Endothelial cell of umbilical vein (primary cell): ENCODE results near the gene PRDM2. TPM values are rescaled to one million over a fixed set of nuclear protein-coding genes. Genes with fewer than 3 reads are reported as not detected.

ENCODE experiments used
- BruUV-seq: library from RNA; stranded (reverse); fragments of 400-500 nt; replicated peaks from 2 replicates; lab custom pipeline; 2021; lab: Mats Ljungman, UMichigan
- CTCF ChIA-PET: fragments of 300-600, 350-600 bp; sonication (Branson Sonifier 250); formaldehyde crosslinking; loops from one replicate; lab custom pipeline; 2021; ENCODE audit warnings: antibody characterized with exemption, inconsistent platforms; lab: Charles Lee
- POLR2A ChIA-PET: fragments of 300-600, 350-600 bp; sonication (Branson Sonifier 250); formaldehyde crosslinking; loops from one replicate; lab custom pipeline; 2021; ENCODE audit warnings: antibody characterized with exemption, inconsistent platforms; lab: Charles Lee
- DNase-seq: peaks from one replicate; pipeline ENCODE4 v3.0.0-alpha.2; 2011; ENCODE audit warnings: low read depth, low spot score
- FAIRE-seq: peaks from 2 replicates; lab custom pipeline; 2011; peaks lifted over from hg19 to GRCh38; lab: Jason Lieb, UNC
- H2AFZ ChIP-seq: 2 replicates; pipeline ENCODE4 v1.6.0; 2012; ENCODE audit warnings: low read depth, low read length, control low read depth, inconsistent platforms
- H3K27ac ChIP-seq: 2 replicates; pipeline ENCODE4 v1.5.1; 2011; ENCODE audit warnings: low read depth, mild to moderate bottlenecking, control low read depth, low read length, moderate library complexity; ENCODE audit not compliant: insufficient read depth
- H3K27me3 ChIP-seq, 2 experiments: 2 replicates each; pipeline versions ENCODE4 v1.6.0 to v1.6.1; 2011; ENCODE audit warnings: low read length in 2 of 2, mixed read lengths in 1 of 2; ENCODE audit not compliant: control insufficient read depth in 2 of 2, insufficient read depth in 2 of 2
- H3K36me3 ChIP-seq, 2 experiments: 2 replicates in 1 of 2; 3 replicates in 1 of 2; pipeline ENCODE4 v1.5.1; 2011; ENCODE audit warnings: low read length in 2 of 2, mild to moderate bottlenecking in 1 of 2, moderate library complexity in 1 of 2; ENCODE audit not compliant: control insufficient read depth in 2 of 2, insufficient read depth in 2 of 2; ENCODE audit errors: extremely low read depth in 1 of 2
- H3K4me1 ChIP-seq: 3 replicates; pipeline ENCODE4 v1.5.1; 2011; ENCODE audit warnings: mild to moderate bottlenecking, low read length; ENCODE audit not compliant: control insufficient read depth, insufficient read depth; ENCODE audit errors: extremely low read depth
- H3K4me2 ChIP-seq: 2 replicates; pipeline ENCODE4 v1.6.1; 2011; ENCODE audit warnings: low read length, control low read depth, mixed read lengths; ENCODE audit not compliant: insufficient read depth
- H3K4me3 ChIP-seq, 3 experiments: fragments of 200-600 bp in 1 of 3; sonication (generic), shearing (Covaris generic) in 1 of 3; replicated peaks in 1 of 3; 2 replicates each; pipeline ENCODE4 v1.5.1; 2011 to 2016; ENCODE audit warnings: control low read depth in 3 of 3, low read length in 3 of 3, mild to moderate bottlenecking in 2 of 3, inconsistent platforms in 1 of 3, low read depth in 1 of 3, moderate library complexity in 1 of 3; ENCODE audit not compliant: insufficient read depth in 1 of 3
- H3K79me2 ChIP-seq: 2 replicates; pipeline ENCODE4 v1.6.0; 2012; ENCODE audit warnings: low read length, inconsistent platforms; ENCODE audit not compliant: control insufficient read depth, insufficient read depth
- H3K9ac ChIP-seq: replicated peaks from 2 replicates; pipeline ENCODE3; 2011; ENCODE audit warnings: low read length, control low read depth; ENCODE audit not compliant: insufficient read depth; ENCODE audit errors: extremely low read depth
- H3K9me1 ChIP-seq: replicated peaks from 3 replicates; pipeline ENCODE4 v1.6.0; 2011; ENCODE audit warnings: mild to moderate bottlenecking, low read length; ENCODE audit not compliant: control insufficient read depth, insufficient read depth; ENCODE audit errors: extremely low read depth
- H3K9me3 ChIP-seq: replicated peaks from 2 replicates; pipeline ENCODE4 v1.5.1; 2012; ENCODE audit warnings: low read length, inconsistent platforms; ENCODE audit not compliant: control insufficient read depth, insufficient read depth
- H4K20me1 ChIP-seq: replicated peaks from 2 replicates; pipeline ENCODE3; 2011; ENCODE audit warnings: mild to moderate bottlenecking, low read length; ENCODE audit not compliant: control insufficient read depth, insufficient read depth; ENCODE audit errors: extremely low read depth
- CTCF ChIP-seq, 2 donors: IDR thresholded peaks; 1 replicate in 1 of 2; 2 replicates in 1 of 2; pipeline ENCODE4 v1.5.1; 2011; ENCODE audit warnings: low read length in 2 of 2, mild to moderate bottlenecking in 2 of 2, moderate library complexity in 2 of 2, control low read depth in 1 of 2, inconsistent platforms in 1 of 2, low read depth in 1 of 2; ENCODE audit not compliant: insufficient read depth in 1 of 2; ENCODE audit errors: extremely low read depth in 1 of 2
- EZH2 ChIP-seq: IDR thresholded peaks from 2 replicates; pipeline ENCODE4 v1.6.1; 2012; ENCODE audit warnings: borderline replicate concordance, low read depth, mild to moderate bottlenecking, moderate library complexity, low read length, inconsistent platforms; ENCODE audit not compliant: severe bottlenecking
- FOS ChIP-seq: IDR thresholded peaks from 2 replicates; pipeline ENCODE4 v1.6.1; 2011; ENCODE audit warnings: mild to moderate bottlenecking, low read length, moderate library complexity, borderline replicate concordance; ENCODE audit not compliant: insufficient read depth
- GATA2 ChIP-seq: IDR thresholded peaks from 2 replicates; pipeline ENCODE4 v1.7.0; 2011; ENCODE audit warnings: low read depth, mild to moderate bottlenecking, moderate library complexity, mixed read lengths, low read length; ENCODE audit not compliant: insufficient read length, insufficient read depth
- JUN ChIP-seq: IDR thresholded peaks from 2 replicates; pipeline ENCODE4 v1.6.1; 2011; ENCODE audit warnings: borderline replicate concordance, low read depth; ENCODE audit not compliant: insufficient read length, insufficient read depth
- MAX ChIP-seq: IDR thresholded peaks from 2 replicates; pipeline ENCODE4 v1.6.1; 2011; ENCODE audit not compliant: insufficient read depth, insufficient read length
- MYC ChIP-seq: IDR thresholded peaks from one replicate; pipeline ENCODE4 v1.6.1; 2011; ENCODE audit warnings: mild to moderate bottlenecking, low read depth, low read length
- POLR2A ChIP-seq: IDR thresholded peaks from 2 replicates; pipeline ENCODE4 v1.6.1; 2012; ENCODE audit warnings: low read depth, mild to moderate bottlenecking, control low read depth, low read length
- POLR2AphosphoS5 ChIP-seq: IDR thresholded peaks from 2 replicates; pipeline ENCODE4 v1.6.1; 2012; ENCODE audit warnings: low read depth, mild to moderate bottlenecking, control low read depth, low read length, moderate library complexity; ENCODE audit not compliant: insufficient read depth
- dilution Hi-C: fragments of 300-500 bp; cut with MboI; formaldehyde crosslinking; loops from one replicate; pipeline ENCODE4 v1.15.0; 2019; ENCODE audit warnings: low sequenced_read_pairs; ENCODE audit not compliant: extremely low pct_ligation_motif_present
- intact Hi-C: fragments of 100-400 bp; cut with micrococcal nuclease; formaldehyde crosslinking; loops from one replicate; pipeline ENCODE4 v1.10.0; 2022
- polyA plus RNA-seq, 4 experiments: library from polyadenylated mRNA; depleted of rRNA in 3 of 4; stranded (reverse) in 3 of 4; unstranded in 1 of 4; fragments of >200 nt; gene quantifications; 2 replicates each; pipeline versions ENCODE4 v1.2.1 to v1.2.3, GENCODE V29; 2011 to 2012; ENCODE audit warnings: missing spikeins in 1 of 4
- total RNA-seq: library from RNA; stranded (reverse); gene quantifications from 2 replicates; pipeline ENCODE4 v1.2.3, GENCODE V29; 2021

PRDM2 gene
- total and polyA plus RNA-seq, 2 donors (not counting 3 experiments of a cell fraction or from before 2014, with no cell fraction given) = 11.3 to 35.7 TPM

DNA sequence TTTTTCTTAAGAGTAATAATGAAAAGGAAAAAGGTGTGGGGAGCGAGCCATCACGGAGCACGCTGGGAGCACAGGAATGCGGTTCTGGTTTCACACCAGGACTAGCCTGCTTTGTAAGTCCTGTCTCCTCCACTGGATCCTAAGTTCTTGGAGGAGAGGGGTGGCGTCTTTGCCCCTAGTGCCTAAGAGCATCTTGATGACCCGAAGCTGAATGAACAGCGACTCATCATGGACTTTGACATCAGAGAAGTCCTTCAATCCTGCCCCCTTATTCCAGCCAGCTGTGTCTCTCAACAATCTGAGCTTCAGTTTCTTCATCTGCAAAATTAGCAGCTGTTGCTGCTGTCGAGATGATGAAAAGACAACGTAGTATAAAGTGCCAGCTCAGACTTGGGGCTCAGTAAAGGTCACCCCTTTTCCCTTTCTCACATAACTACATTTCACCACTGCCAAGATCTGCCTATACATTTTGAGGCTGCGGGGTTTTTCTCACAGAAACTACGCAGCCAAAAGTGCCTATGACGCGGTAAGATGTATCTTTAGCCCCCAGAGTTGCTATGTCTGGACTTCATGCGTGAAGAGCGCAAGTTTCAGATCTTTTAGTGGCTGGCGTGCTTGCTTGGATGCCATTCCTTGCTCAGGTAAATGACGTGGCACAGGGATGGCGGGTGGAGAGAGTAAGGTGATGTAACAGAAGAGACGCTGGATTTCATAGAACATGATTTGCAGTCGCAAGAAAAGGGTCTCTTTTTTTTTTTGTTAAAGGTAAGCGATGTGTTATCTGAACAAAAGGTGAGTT lies 4.9 kb upstream of the PRDM2 start:
- no TSS peak for BruUV-seq
- DNase-seq (no peak), FAIRE-seq (no peak)
- Histone ChIP-seq H3K36me3 (no peaks in the 10 kb centered on the region), H3K9me1 (no peaks in the 10 kb centered on the region), H3K9me3 (no peaks in the 10 kb centered on the region), H3K4me1 (no peaks in the 10 kb centered on the region), H4K20me1 (no peaks in the 10 kb centered on the region), H3K27me3 (peaks cover 0 to 2% of the 10 kb centered on the region in 2 experiments), H3K79me2 (no peaks in the 10 kb centered on the region), H3K27ac (no peak overlapping the region), H3K9ac (no peak overlapping the region), H3K4me2 (no peak overlapping the region), H3K4me3 (no peak overlapping the region), H2AFZ (no peak overlapping the region)
- POLR2A ChIA-PET = no interaction called here
- intact Hi-C loops = no loop called here
- TF ChIP-seq MAX = no peak
- TF ChIP-seq POLR2A = no peak
- TF ChIP-seq JUN = no peak
- no peak for TF ChIP-seq POLR2AphosphoS5
- TF ChIP-seq GATA2 = no peak
- TF ChIP-seq CTCF (IDR thresholded peaks at IDR 0.05; ENCODE audit: extremely low read depth in 1 of 2, insufficient read depth in 1 of 2, low read depth in 1 of 2, low read length in 2 of 2) = no peak
- TF ChIP-seq EZH2 = no peak
- no peak for TF ChIP-seq FOS
- no peak for TF ChIP-seq MYC
- dilution Hi-C loops = no loop called here
- CTCF ChIA-PET = no interaction called here
